ENCODE measurements around the gene CD63.

The CD63 gene

GRCh38 chr12:55726971-55727370 lies 1.8 kb downstream of the CD63 start:
- no peak for TF ChIP-seq CTCF (IDR thresholded peaks at IDR 0.05; ENCODE audit: control insufficient read depth, extremely low read depth, insufficient read depth)
- DNase-seq (ENCODE audit: low read depth) = no peak
- H3K4me3 ChIP-seq (ENCODE audit: low read depth, low read length) = peak overlapping the region; percentile 88; the same call in 1 of the 2 replicates

- no peak overlapping the region for H3K4me3 ChIP-seq (ENCODE audit: low read depth, low read length)
- no peak for TF ChIP-seq CTCF (IDR thresholded peaks at IDR 0.05; ENCODE audit: control insufficient read depth, extremely low read depth, insufficient read depth)
- DNase-seq (ENCODE audit: low read depth) = no peak
Observed at GRCh38 chr12:55725556-55725955, 3.3 kb downstream of the CD63 start.

- no peak for TF ChIP-seq CTCF (IDR thresholded peaks at IDR 0.05; ENCODE audit: control insufficient read depth, extremely low read depth, insufficient read depth)
- DNase-seq (ENCODE audit: low read depth) = no peak
- H3K4me3 ChIP-seq (ENCODE audit: low read depth, low read length) = no peak overlapping the region
Observed at GRCh38 chr12:55724940-55725309, 3.9 kb downstream of the CD63 start.

GRCh38 chr12:55724226-55724939 lies 4.4 kb downstream of the CD63 start:
- DNase-seq (ENCODE audit: low read depth) = no peak
- TF ChIP-seq CTCF (IDR thresholded peaks at IDR 0.05; ENCODE audit: control insufficient read depth, extremely low read depth, insufficient read depth) = peak; percentile 57
- H3K4me3 ChIP-seq (ENCODE audit: low read depth, low read length) = no peak overlapping the region

- TF ChIP-seq CTCF (IDR thresholded peaks at IDR 0.05; ENCODE audit: control insufficient read depth, extremely low read depth, insufficient read depth) = no peak
- no peak for DNase-seq (ENCODE audit: low read depth)
- H3K4me3 ChIP-seq (ENCODE audit: low read depth, low read length) = no peak overlapping the region
Observed at GRCh38 chr12:55723516-55724225, 5.1 kb downstream of the CD63 start.

GRCh38 chr12:55722948-55723347 lies 5.9 kb downstream of the CD63 start:
- TF ChIP-seq CTCF (IDR thresholded peaks at IDR 0.05; ENCODE audit: control insufficient read depth, extremely low read depth, insufficient read depth) = no peak
- no peak for DNase-seq (ENCODE audit: low read depth)
- no peak overlapping the region for H3K4me3 ChIP-seq (ENCODE audit: low read depth, low read length)

Data from LNCaP clone FGC (cell line).